Natural killer cell (primary cell): Measurements from ENCODE around the gene MARK2. TPM values are rescaled to one million over a fixed set of nuclear protein-coding genes. Genes with fewer than 3 reads are reported as not detected.

ENCODE experiments used
- ATAC-seq, 3 donors: fragments of 150-1000 bp in 2 of 3; fragments of 200-7000 bp in 1 of 3; cut with Tn5 transposase; 1 replicate in 1 of 3; 2 replicates in 2 of 3; pipeline ENCODE4 v1.10.0; 2021; ENCODE audit warnings: mild to moderate bottlenecking in 2 of 3, moderate library complexity in 2 of 3
- DNase-seq, 2 donors: peaks; one replicate each; pipeline versions ENCODE4 v3.0.0 to v3.0.0-alpha.2; 2013 to 2021; ENCODE audit warnings: mixed read lengths in 1 of 2
- H3K27ac ChIP-seq: one replicate; pipeline ENCODE4 v1.5.1; 2013; ENCODE audit warnings: mild to moderate bottlenecking, low read length
- H3K27me3 ChIP-seq: one replicate; pipeline ENCODE4 v1.6.1; 2013; ENCODE audit warnings: low read length; ENCODE audit not compliant: control insufficient read depth, insufficient read depth
- H3K36me3 ChIP-seq: one replicate; pipeline ENCODE4 v1.6.1; 2013; ENCODE audit warnings: low read length; ENCODE audit not compliant: control insufficient read depth, insufficient read depth
- H3K4me1 ChIP-seq: one replicate; pipeline ENCODE4 v1.6.1; 2013; ENCODE audit warnings: low read length; ENCODE audit not compliant: control insufficient read depth, insufficient read depth
- H3K4me3 ChIP-seq: one replicate; pipeline ENCODE4 v1.5.1; 2013; ENCODE audit warnings: low read length
- H3K9me3 ChIP-seq: one replicate; pipeline ENCODE4 v1.6.1; 2013; ENCODE audit warnings: low read length; ENCODE audit not compliant: control insufficient read depth, insufficient read depth
- H3K27ac Mint-ChIP-seq, 2 donors: one replicate each; pipeline ENCODE4 v1.8.0; 2022; ENCODE audit warnings: mild to moderate bottlenecking in 2 of 2, mixed read lengths in 2 of 2, moderate library complexity in 1 of 2
- H3K27me3 Mint-ChIP-seq, 2 donors: one replicate each; pipeline ENCODE4 v1.8.0; 2022; ENCODE audit warnings: low read depth in 2 of 2, mixed read lengths in 2 of 2
- H3K36me3 Mint-ChIP-seq: one replicate; pipeline ENCODE4 v1.8.0; 2022; ENCODE audit warnings: mixed read lengths
- H3K4me1 Mint-ChIP-seq, 2 donors: one replicate each; pipeline ENCODE4 v1.8.0; 2022; ENCODE audit warnings: mixed read lengths in 2 of 2
- H3K4me3 Mint-ChIP-seq: one replicate; pipeline ENCODE4 v1.8.0; 2022; ENCODE audit warnings: mild to moderate bottlenecking, moderate library complexity, mixed read lengths
- H3K9me3 Mint-ChIP-seq, 2 donors: one replicate each; pipeline ENCODE4 v1.8.0; 2022; ENCODE audit warnings: mixed read lengths in 2 of 2
- WGBS: methylation state at CpG from one replicate; pipeline ENCODE4 v1.1.7; 2013; ENCODE audit warnings: missing lambda C conversion rate; ENCODE audit not compliant: insufficient coverage; 5-methylcytosine and 5-hydroxymethylcytosine counted together
- intact Hi-C: fragments of 100-400 bp; cut with micrococcal nuclease; formaldehyde crosslinking; loops from one replicate; pipeline ENCODE4 v1.14.2; 2022
- total RNA-seq, 4 donors: library from RNA; stranded (reverse); fragments of 120-200 nt in 1 of 4; gene quantifications; one replicate each; pipeline versions ENCODE4 v1.2.3 to v1.2.4, GENCODE V29; 2013 to 2022
- TF ChIP-seq, protein P1 (sequence below): fragments of 200-600 bp; IDR thresholded peaks from one replicate; pipeline ENCODE4 v1.8.0; 2022; ENCODE audit warnings: antibody characterized with exemption

Gene MARK2
- total RNA-seq, 3 donors from 2014 or later (not counting 1 experiment from before 2014, with no cell fraction given) = 63.8 to 88.4 (median 80.2) TPM

DNA sequence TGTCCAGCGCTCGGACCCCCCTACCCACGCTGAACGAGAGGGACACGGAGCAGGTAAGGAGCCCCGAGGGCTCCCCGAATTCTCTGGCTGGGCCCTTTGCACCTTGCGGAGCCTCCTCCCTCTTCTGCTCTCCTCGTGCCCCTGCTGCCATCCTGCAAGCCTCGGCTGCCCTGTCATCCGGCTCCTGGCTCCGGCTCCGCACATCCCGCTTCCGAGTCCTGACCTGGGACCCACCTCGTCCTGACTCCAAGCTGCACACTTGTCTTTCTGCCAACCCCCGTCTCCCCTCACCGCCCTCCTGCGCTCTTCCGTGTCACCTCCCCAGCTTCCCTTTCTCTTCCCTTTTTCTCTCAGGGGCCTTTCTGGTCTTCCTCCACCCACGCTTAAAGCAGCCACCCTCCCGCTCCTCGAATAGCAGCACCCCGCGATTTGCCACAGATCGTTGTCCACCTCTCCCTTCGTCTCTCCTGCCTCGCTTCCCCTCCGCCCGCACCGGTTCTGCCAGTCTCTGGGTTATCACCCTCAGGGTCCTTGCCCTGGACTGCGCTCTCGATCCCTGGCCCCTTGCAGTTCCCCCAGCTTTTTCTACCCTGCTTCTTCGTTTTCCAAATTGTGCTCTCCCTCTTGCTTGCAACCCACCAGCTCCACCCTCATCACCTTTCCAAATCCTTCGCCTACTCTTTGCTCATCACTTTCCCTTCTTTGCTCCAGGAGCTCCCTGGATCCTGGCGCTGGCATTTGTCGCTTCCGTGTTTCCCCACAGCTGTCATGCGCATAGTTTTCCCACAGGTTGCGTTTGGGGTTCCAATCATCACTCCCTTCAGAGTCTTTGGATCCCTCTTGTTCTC, 822 bp downstream of the MARK2 start:
- intact Hi-C loops = loop anchor here (2.0 to 5.0 kb wide), 2 partner anchors 48 to 99 kb away; partner anchors contain the start of gene NAA40
- ATAC-seq (no peak), DNase-seq (peak; percentile 23 to 59)
- Histone ChIP-seq H3K9me3 (no peaks in the 10 kb centered on the region), H3K4me3 (peak overlapping the region; percentile 91), H3K36me3 (peaks cover 14% of the 10 kb centered on the region), H3K27me3 (no peaks in the 10 kb centered on the region), H3K4me1 (peaks cover 54% of the 10 kb centered on the region), H3K27ac (peak overlapping the region; percentile 51)
- peaks cover 63 to 66% of the 10 kb centered on the region in 2 donors for H3K4me1 Mint-ChIP-seq
- no peaks in the 10 kb centered on the region for H3K36me3 Mint-ChIP-seq
- under 1% methylated on average over 39 of the region's 40 CpGs for WGBS
- H3K27ac Mint-ChIP-seq = peak overlapping the region; percentile 75 to 86
- no peaks in the 10 kb centered on the region for H3K9me3 Mint-ChIP-seq
- no peaks in the 10 kb centered on the region for H3K27me3 Mint-ChIP-seq
- TF ChIP-seq, protein P1, sequence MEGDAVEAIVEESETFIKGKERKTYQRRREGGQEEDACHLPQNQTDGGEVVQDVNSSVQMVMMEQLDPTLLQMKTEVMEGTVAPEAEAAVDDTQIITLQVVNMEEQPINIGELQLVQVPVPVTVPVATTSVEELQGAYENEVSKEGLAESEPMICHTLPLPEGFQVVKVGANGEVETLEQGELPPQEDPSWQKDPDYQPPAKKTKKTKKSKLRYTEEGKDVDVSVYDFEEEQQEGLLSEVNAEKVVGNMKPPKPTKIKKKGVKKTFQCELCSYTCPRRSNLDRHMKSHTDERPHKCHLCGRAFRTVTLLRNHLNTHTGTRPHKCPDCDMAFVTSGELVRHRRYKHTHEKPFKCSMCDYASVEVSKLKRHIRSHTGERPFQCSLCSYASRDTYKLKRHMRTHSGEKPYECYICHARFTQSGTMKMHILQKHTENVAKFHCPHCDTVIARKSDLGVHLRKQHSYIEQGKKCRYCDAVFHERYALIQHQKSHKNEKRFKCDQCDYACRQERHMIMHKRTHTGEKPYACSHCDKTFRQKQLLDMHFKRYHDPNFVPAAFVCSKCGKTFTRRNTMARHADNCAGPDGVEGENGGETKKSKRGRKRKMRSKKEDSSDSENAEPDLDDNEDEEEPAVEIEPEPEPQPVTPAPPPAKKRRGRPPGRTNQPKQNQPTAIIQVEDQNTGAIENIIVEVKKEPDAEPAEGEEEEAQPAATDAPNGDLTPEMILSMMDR = no peak
- H3K4me3 Mint-ChIP-seq = peak overlapping the region; percentile 89

DNA sequence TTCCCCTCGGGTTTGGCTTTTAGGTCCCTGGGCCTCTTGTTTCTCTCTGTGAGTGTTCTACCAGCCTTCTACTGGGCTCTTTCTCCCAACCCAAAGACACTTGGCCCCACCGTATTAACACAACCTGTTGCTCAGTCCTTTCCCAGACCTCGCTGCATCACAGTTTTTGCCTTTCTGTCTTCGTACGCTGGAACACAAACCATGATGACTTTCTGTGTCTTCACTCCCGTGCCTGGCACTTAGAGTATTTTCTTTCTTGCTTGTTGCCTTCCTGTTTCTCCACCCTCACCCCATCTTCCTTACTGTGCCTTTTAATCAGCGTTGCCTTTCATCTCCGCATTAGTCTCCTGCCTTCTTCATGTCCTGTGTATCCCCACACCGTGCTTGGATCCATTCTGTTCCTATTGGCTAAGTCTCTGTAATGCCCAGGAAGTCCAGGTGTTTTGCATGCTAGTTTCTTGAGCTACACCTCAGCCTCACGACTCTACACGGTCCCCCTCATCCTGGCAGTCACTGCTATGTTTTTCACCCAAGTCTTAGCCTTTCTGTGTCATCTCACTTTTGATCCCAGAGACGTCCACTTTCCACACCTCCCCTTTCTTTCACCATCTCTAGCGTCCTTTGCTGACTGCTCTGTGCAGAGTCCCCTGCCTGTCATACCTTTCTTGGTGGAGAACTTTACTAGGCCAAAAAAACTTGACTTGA, 1.6 kb downstream of the MARK2 start:
- TF ChIP-seq, protein P1 = no peak
- ATAC-seq = no peak
- Mint-ChIP-seq H3K9me3 (no peaks in the 10 kb centered on the region), H3K27me3 (no peaks in the 10 kb centered on the region), H3K36me3 (no peaks in the 10 kb centered on the region), H3K4me3 (peak overlapping the region; percentile 89), H3K27ac (peak overlapping the region; percentile 75 to 86), H3K4me1 (peaks cover 71 to 74% of the 10 kb centered on the region in 2 donors)
- peaks cover 62% of the 10 kb centered on the region for H3K4me1 ChIP-seq
- H3K9me3 ChIP-seq = no peaks in the 10 kb centered on the region
- H3K4me3 ChIP-seq = peak overlapping the region; percentile 91
- no peaks in the 10 kb centered on the region for H3K27me3 ChIP-seq
- H3K36me3 ChIP-seq = peaks cover 16% of the 10 kb centered on the region
- DNase-seq = peak in 1 of 2 donors; percentile 44
- WGBS = 3% methylated on average over 13 of the region's 13 CpGs
- intact Hi-C loops = no loop called here
- H3K27ac ChIP-seq = peak overlapping the region; percentile 51

DNA sequence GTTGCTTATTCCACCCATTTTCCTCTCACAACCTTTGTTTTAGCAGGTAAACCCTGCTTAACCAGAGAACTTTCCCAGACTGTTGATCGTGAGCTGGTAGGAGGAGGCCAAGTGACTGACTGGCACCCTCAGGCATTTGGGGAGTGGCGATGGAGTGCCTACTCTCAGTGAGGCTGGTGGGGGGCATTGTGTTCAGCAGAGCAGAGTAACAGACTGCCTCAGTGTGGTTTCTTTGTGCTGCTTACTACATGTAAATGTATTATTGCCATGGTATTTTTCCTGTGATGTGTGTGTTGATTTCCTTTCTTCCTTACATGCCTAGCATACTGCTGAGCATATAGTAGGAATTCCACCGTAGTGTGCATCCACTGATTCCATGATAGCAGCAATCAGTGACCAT, 2.6 kb downstream of the MARK2 start:
- Mint-ChIP-seq H3K9me3 (no peaks in the 10 kb centered on the region), H3K4me1 (peaks cover 74 to 81% of the 10 kb centered on the region in 2 donors), H3K36me3 (no peaks in the 10 kb centered on the region), H3K27ac (peak overlapping the region; percentile 75 to 86), H3K4me3 (peak overlapping the region; percentile 89), H3K27me3 (no peaks in the 10 kb centered on the region)
- DNase-seq = peak in 1 of 2 donors; percentile 30
- Histone ChIP-seq H3K27ac (no peak overlapping the region), H3K4me1 (peaks cover 67% of the 10 kb centered on the region), H3K27me3 (no peaks in the 10 kb centered on the region), H3K4me3 (no peak overlapping the region), H3K9me3 (no peaks in the 10 kb centered on the region), H3K36me3 (peaks cover 16% of the 10 kb centered on the region)
- intact Hi-C loops = no loop called here
- ATAC-seq = no peak
- 71% methylated on average over 3 of the region's 3 CpGs for WGBS
- TF ChIP-seq, protein P1 = no peak
